K562 treated with DMSO at 1 percent for 48 hours (cell line): ENCODE measurements around the gene SPDL1. TPM values are rescaled to one million over a fixed set of nuclear protein-coding genes. Genes with fewer than 3 reads are reported as not detected.

Experiments
- total RNA-seq: library from RNA; unstranded; fragments of 300-600 nt; gene quantifications from 2 replicates; pipeline ENCODE4 v1.2.3, GENCODE V29; 2022; ENCODE audit warnings: low replicate concordance; ENCODE audit errors: extremely low read depth

SPDL1 gene, protein sequence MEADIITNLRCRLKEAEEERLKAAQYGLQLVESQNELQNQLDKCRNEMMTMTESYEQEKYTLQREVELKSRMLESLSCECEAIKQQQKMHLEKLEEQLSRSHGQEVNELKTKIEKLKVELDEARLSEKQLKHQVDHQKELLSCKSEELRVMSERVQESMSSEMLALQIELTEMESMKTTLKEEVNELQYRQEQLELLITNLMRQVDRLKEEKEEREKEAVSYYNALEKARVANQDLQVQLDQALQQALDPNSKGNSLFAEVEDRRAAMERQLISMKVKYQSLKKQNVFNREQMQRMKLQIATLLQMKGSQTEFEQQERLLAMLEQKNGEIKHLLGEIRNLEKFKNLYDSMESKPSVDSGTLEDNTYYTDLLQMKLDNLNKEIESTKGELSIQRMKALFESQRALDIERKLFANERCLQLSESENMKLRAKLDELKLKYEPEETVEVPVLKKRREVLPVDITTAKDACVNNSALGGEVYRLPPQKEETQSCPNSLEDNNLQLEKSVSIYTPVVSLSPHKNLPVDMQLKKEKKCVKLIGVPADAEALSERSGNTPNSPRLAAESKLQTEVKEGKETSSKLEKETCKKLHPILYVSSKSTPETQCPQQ
- total RNA-seq: not detected in 2 replicates

DNA sequence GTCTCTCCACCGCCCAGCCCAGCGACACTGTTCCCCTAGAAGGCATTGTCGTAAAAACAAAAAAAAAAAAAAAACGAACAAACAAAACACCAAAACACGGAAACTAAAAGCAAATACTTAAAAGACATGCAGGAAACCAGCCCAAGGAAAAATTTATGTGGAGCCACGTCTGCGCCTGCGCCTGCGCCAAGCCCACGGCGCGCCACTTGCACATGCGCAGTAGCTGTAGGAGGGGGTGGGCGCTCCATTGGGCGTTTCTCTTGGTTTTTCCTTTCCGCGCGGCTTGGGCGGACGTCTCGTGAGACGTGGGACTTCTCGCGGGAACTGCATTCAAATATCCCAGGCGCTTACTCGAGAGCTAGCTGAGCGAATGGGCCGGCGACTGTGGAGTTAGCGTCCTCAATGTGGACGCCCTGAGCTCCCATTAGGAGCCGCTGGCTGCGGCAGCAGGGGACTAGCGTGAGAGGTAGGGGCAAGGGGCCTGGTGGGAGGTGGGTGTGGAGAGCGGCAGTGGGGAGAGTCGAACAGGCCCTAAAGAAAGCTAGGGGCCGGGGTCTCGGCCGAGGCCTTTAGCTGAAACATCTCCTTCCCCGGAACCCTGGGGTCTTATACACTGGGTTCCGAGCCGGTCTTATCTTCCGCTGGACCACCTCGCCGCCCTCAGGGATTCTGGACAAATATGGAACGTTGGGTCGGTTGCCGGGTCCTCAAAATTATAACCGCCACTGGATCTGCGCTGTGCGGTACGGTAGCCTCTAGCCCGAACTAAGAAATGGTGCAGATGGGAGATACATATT is at the start of gene SPDL1:
TSS of gene SPDL1 (plus strand) at position 350 of the 797 bp plus-strand sequence. CDS start 4,644 bp downstream, outside the sequence.

DNA sequence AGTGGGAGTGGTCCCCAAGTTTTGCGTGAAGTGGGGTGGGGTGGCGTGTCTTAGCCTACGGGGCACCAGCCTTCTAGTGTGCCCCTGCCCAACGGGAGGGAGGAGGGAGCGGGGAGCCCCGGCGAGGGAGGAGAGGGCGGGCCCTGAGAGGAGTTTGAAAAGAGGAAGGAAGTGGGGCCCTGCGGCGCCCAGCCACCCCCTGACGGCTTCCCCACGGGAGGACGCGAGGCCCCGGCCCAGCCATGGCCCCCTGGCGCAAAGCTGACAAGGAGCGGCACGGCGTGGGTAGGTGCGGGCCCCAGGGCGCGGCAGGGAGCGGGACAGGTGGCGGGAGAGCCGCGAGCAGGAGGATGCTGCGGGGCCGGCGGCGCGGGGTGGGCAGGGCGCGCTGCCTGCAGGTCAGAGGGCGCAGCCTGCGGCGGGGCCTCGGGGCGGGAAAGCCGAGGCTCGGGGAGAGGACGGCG is 53.5 kb downstream of the SPDL1 start, which contains the start of gene DOCK2:
TSS of gene DOCK2 (plus strand) at position 191 of the 464 bp plus-strand sequence. CDS start at position 243, 52 bp downstream.

Other genes starting within 250 kb of the SPDL1 start
- not detected in 2 replicates for gene DOCK2, start 53.5 kb downstream of the SPDL1 start, total RNA-seq